Measurements from ENCODE around the gene TRIP10. TPM values are rescaled to one million over a fixed set of nuclear protein-coding genes. Genes with fewer than 3 reads are reported as not detected.

Gene TRIP10
- total and polyA plus RNA-seq, 2 of the 4 experiments (the other 2 are of a cell fraction), result 39.1 to 47.0 TPM

GRCh38 chr19:6734096-6734696, 5.3 kb upstream of the TRIP10 start:
- dilution Hi-C loops (cut with HindIII; ENCODE audit: low sequenced_read_pairs, unreplicated experiment) (no loop called here), in situ Hi-C loops (cut with MboI; ENCODE audit: low sequenced_read_pairs) (loop anchor here (10.0 kb wide), 2 partner anchors 131 to 219 kb away; no protein-coding TSS in a partner anchor), intact Hi-C loops (cut with micrococcal nuclease) (loop anchor here (10.0 kb wide), 1 partner anchor 331 kb away; the partner anchor contains the start of gene ZNF557)
- H3K27me3 ChIP-seq (ENCODE audit: control insufficient read depth, insufficient read depth, low read length), result no peaks in the 10 kb centered on the region
- no peak overlapping the region for H2BK15ac ChIP-seq (ENCODE audit: low read depth, low read length)
- no peak overlapping the region for H2AK5ac ChIP-seq (ENCODE audit: low read depth, low read length)
- ChIA-PET POLR2A (ENCODE audit: unreplicated experiment) (no interaction called here), CTCF (no interaction called here)
- H3K4ac ChIP-seq (ENCODE audit: low read depth, low read length), result no peak overlapping the region
- peaks cover 11% of the 10 kb centered on the region; the same call in 1 of the 2 replicates for H3K36me3 ChIP-seq (ENCODE audit: control insufficient read depth, insufficient read depth, low read length)
- H3K4me2 ChIP-seq (ENCODE audit: low read depth, low read length), result no peak overlapping the region
- H3K9me3 ChIP-seq (ENCODE audit: control insufficient read depth, insufficient read depth, low read length), result no peaks in the 10 kb centered on the region
- peak overlapping the region; percentile 72 for H2AK9ac ChIP-seq (replicated peaks; ENCODE audit: low read depth, low read length, poor library complexity)
- no peak overlapping the region for H4K5ac ChIP-seq (ENCODE audit: low read depth, low read length)
- H2BK20ac ChIP-seq (ENCODE audit: low read depth, low read length), result no peak overlapping the region
- H2BK5ac ChIP-seq (ENCODE audit: low read depth, low read length, poor library complexity, severe bottlenecking), result no peak overlapping the region
- H4K8ac ChIP-seq (ENCODE audit: low read depth in 2 of 2, low read length in 2 of 2), result no peak overlapping the region
- no peak overlapping the region for H3K56ac ChIP-seq (ENCODE audit: extremely low read depth, insufficient read depth, low read length)
- TF ChIP-seq CEBPB (IDR thresholded peaks at IDR 0.05; ENCODE audit: low read depth, low read length) (no peak), NFE2L2 (IDR thresholded peaks at IDR 0.05; ENCODE audit: low read depth, low read length) (no peak), MAZ (IDR thresholded peaks at IDR 0.05; ENCODE audit: borderline replicate concordance, low read depth, low read length) (no peak), RCOR1 (IDR thresholded peaks at IDR 0.05; ENCODE audit: insufficient replicate concordance, low read length) (no peak), BHLHE40 (IDR thresholded peaks at IDR 0.05; ENCODE audit: low read depth, low read length) (no peak), CHD1 (IDR thresholded peaks at IDR 0.05; ENCODE audit: low read depth, low read length) (no peak), FOS (IDR thresholded peaks at IDR 0.05; ENCODE audit: low read depth, low read length) (no peak), ELK1 (IDR thresholded peaks at IDR 0.05; ENCODE audit: borderline replicate concordance, low read depth, low read length) (no peak), POLR2A (IDR thresholded peaks at IDR 0.05; ENCODE audit: low read depth, low read length) (no peak), SMC3 (IDR thresholded peaks at IDR 0.05; ENCODE audit: low read depth, low read length) (no peak), RFX5 (IDR thresholded peaks at IDR 0.05; ENCODE audit: low read depth, low read length) (no peak), CTCF (conservative IDR thresholded peaks at IDR 0.05; ENCODE audit: low read depth, low read length) (no peak), RAD21 (IDR thresholded peaks at IDR 0.05; ENCODE audit: low read length) (no peak), MXI1 (IDR thresholded peaks at IDR 0.05; ENCODE audit: borderline replicate concordance, low read depth, low read length) (no peak)
- TF ChIP-seq, protein P1, sequence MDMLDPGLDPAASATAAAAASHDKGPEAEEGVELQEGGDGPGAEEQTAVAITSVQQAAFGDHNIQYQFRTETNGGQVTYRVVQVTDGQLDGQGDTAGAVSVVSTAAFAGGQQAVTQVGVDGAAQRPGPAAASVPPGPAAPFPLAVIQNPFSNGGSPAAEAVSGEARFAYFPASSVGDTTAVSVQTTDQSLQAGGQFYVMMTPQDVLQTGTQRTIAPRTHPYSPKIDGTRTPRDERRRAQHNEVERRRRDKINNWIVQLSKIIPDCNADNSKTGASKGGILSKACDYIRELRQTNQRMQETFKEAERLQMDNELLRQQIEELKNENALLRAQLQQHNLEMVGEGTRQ (IDR thresholded peaks at IDR 0.05; ENCODE audit: low read depth, low read length), result no peak
- H3K9ac ChIP-seq (ENCODE audit: low read depth, low read length), result no peak overlapping the region
- H2BK120ac ChIP-seq (ENCODE audit: low read depth, low read length), result no peak overlapping the region
- no peak overlapping the region for H3K14ac ChIP-seq (replicated peaks; ENCODE audit: low read depth, low read length)
- H2AFZ ChIP-seq (replicated peaks; ENCODE audit: low read length, poor library complexity), result no peak overlapping the region
- no peak overlapping the region for H4K91ac ChIP-seq (ENCODE audit: insufficient read depth, low read depth, low read length)
- no peak overlapping the region for H3K4me3 ChIP-seq (ENCODE audit: insufficient read depth, low read depth, low read length)
- BruUV-seq (replicated peaks), result no TSS peak
- WGBS, 2 experiments (ENCODE audit: extremely low coverage in 2 of 2, insufficient read length in 1 of 2), result 100% methylated on average over 2 of the region's 20 CpGs; no CpG with 5 or more reads in 1 of the 2 experiments
- peaks cover 7% of the 10 kb centered on the region; the same call in 1 of the 2 replicates for H3K9me1 ChIP-seq (ENCODE audit: insufficient read depth, low read length)
- H4K20me1 ChIP-seq (ENCODE audit: insufficient read depth, low read length), result no peaks in the 10 kb centered on the region
- no peak overlapping the region for H3K27ac ChIP-seq (ENCODE audit: insufficient read depth, low read length)
- DNase-seq (no peak), ATAC-seq (ENCODE audit: low read depth) (no peak)
- no peak overlapping the region for H3K18ac ChIP-seq (ENCODE audit: low read depth, low read length)
- H3K79me1 ChIP-seq (ENCODE audit: low read depth in 1 of 2, low read length in 2 of 2), result peaks cover 0 to 32% of the 10 kb centered on the region in 2 experiments; a peak in 3 of 4 replicates
- no peak overlapping the region for H3K23ac ChIP-seq (ENCODE audit: low read depth, low read length)
- H3K4me1 ChIP-seq (ENCODE audit: control insufficient read depth, insufficient read depth, low read length), result peaks cover 13% of the 10 kb centered on the region
